Prostate gland (tissue), 2 donors: ENCODE measurements around the gene ZBTB47. TPM values are rescaled to one million over a fixed set of nuclear protein-coding genes. Genes with fewer than 3 reads are reported as not detected.

Source experiments
- DNase-seq: peaks from one replicate; pipeline ENCODE4 v3.0.0-alpha.2; 2019; ENCODE audit warnings: low spot score
- H3K27ac ChIP-seq, 2 donors: fragments of 200-600 bp; sonication (generic); 2 replicates each; pipeline ENCODE4 v1.5.1; 2017 to 2019
- H3K27me3 ChIP-seq: fragments of 200-600 bp; sonication (generic); replicated peaks from 2 replicates; pipeline ENCODE4 v1.5.1; 2019; ENCODE audit not compliant: insufficient read depth
- H3K36me3 ChIP-seq, 2 donors: fragments of 200-600 bp; sonication (generic); 1 replicate in 1 of 2; 2 replicates in 1 of 2; pipeline versions ENCODE4 v1.5.1 to v1.8.1; 2017 to 2019
- H3K4me1 ChIP-seq: fragments of 200-600 bp; sonication (generic); replicated peaks from 2 replicates; pipeline ENCODE4 v1.5.1; 2019
- H3K4me3 ChIP-seq, 2 donors: fragments of 200-600 bp; sonication (generic); 2 replicates each; pipeline ENCODE4 v1.5.1; 2017 to 2019
- H3K9me3 ChIP-seq: fragments of 200-600 bp; sonication (generic); 2 replicates; pipeline ENCODE4 v1.5.1; 2017
- POLR2A ChIP-seq: fragments of 450-650 bp; IDR thresholded peaks from one replicate; pipeline ENCODE4 v1.6.1; 2016; ENCODE audit warnings: antibody characterized with exemption, mild to moderate bottlenecking
- POLR2AphosphoS5 ChIP-seq: sonication (generic); formaldehyde crosslinking; IDR thresholded peaks from one replicate; pipeline ENCODE4 v1.6.1; 2017; ENCODE audit warnings: antibody characterized with exemption
- WGBS: methylation state at CpG from one replicate; pipeline ENCODE4 v1.1.5; 2018; 5-methylcytosine and 5-hydroxymethylcytosine counted together
- intact Hi-C: fragments of 100-400 bp; cut with DNase I; formaldehyde crosslinking; loops from one replicate; pipeline ENCODE4 v1.14.2; 2022
- total RNA-seq, 2 donors: library from RNA; depleted of rRNA; stranded (reverse); fragments of >200 nt; gene quantifications; one replicate each; pipeline ENCODE4 v1.1.0, GENCODE V29; 2016
- TF ChIP-seq, protein P1 (sequence below), 4 experiments: fragments of 200-600 bp in 2 of 4; fragments of 450-650 bp in 2 of 4; sonication (generic) in 2 of 4; IDR thresholded peaks; 1 replicate in 3 of 4; 2 replicates in 1 of 4; pipeline ENCODE4 v1.5.1; 2016 to 2019; ENCODE audit warnings: antibody characterized with exemption in 4 of 4, mild to moderate bottlenecking in 2 of 4, moderate library complexity in 2 of 4

The ZBTB47 gene
- total RNA-seq, 2 donors from 2014 or later, result 22.1 to 38.0 TPM

DNA sequence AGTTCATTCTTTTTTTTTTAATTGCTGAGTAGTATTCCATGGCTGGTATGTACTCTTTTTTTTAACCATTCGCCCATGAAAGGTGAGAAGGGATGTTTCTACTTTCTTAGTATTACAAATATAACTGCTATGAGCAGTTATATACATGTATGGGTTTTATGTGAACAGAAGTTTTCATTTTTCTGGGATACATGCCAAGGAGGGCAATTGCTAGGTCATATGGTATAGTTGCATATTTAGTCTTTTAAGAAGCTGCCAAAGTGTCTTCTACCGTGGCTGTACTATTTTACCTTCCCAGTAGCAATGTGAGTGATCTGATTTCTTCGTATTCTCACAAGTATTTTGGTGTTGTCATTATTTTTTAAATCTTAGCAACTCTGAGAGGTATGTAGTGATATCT is 20.6 kb downstream of the ZBTB47 start:
- Histone ChIP-seq H3K36me3 (no peaks in the 10 kb centered on the region), H3K27me3 (no peaks in the 10 kb centered on the region), H3K4me1 (no peaks in the 10 kb centered on the region), H3K9me3 (no peaks in the 10 kb centered on the region), H3K4me3 (no peak overlapping the region), H3K27ac (no peak overlapping the region)
- intact Hi-C loops, result no loop called here
- TF ChIP-seq, protein P1, sequence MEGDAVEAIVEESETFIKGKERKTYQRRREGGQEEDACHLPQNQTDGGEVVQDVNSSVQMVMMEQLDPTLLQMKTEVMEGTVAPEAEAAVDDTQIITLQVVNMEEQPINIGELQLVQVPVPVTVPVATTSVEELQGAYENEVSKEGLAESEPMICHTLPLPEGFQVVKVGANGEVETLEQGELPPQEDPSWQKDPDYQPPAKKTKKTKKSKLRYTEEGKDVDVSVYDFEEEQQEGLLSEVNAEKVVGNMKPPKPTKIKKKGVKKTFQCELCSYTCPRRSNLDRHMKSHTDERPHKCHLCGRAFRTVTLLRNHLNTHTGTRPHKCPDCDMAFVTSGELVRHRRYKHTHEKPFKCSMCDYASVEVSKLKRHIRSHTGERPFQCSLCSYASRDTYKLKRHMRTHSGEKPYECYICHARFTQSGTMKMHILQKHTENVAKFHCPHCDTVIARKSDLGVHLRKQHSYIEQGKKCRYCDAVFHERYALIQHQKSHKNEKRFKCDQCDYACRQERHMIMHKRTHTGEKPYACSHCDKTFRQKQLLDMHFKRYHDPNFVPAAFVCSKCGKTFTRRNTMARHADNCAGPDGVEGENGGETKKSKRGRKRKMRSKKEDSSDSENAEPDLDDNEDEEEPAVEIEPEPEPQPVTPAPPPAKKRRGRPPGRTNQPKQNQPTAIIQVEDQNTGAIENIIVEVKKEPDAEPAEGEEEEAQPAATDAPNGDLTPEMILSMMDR (IDR thresholded peaks at IDR 0.05), result no peak
- TF ChIP-seq POLR2AphosphoS5 (no peak), POLR2A (no peak)
- WGBS, result 66% methylated on average over 3 of the region's 3 CpGs
- DNase-seq, result no peak

DNA sequence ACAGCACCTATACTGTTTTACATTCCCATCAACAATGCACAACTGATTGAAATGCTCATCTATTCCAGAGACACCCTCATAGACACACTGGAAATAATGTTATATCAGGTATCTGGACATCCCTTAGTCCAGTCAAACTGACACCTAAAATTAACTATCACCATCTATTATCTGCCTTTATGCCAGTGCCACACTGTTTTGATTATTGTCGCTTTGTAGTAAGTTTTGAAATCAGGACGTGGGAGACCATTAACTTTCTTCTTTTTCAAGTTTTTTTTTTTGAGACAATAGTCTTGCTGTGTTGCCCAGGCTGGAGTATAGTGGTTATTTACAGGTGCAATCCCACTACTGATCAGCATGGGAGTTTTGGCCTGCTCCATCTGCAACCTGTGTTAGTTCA is 22.4 kb downstream of the ZBTB47 start:
- H3K4me3 ChIP-seq, result no peak overlapping the region
- no peak for DNase-seq
- intact Hi-C loops, result no loop called here
- no peaks in the 10 kb centered on the region for H3K9me3 ChIP-seq
- no peaks in the 10 kb centered on the region for H3K27me3 ChIP-seq
- H3K36me3 ChIP-seq, result no peaks in the 10 kb centered on the region
- WGBS, result 94% methylated on average over 2 of the region's 2 CpGs
- TF ChIP-seq, protein P1 (IDR thresholded peaks at IDR 0.05), result no peak
- TF ChIP-seq POLR2AphosphoS5 (no peak), POLR2A (no peak)
- H3K4me1 ChIP-seq, result no peaks in the 10 kb centered on the region
- H3K27ac ChIP-seq, result no peak overlapping the region

DNA sequence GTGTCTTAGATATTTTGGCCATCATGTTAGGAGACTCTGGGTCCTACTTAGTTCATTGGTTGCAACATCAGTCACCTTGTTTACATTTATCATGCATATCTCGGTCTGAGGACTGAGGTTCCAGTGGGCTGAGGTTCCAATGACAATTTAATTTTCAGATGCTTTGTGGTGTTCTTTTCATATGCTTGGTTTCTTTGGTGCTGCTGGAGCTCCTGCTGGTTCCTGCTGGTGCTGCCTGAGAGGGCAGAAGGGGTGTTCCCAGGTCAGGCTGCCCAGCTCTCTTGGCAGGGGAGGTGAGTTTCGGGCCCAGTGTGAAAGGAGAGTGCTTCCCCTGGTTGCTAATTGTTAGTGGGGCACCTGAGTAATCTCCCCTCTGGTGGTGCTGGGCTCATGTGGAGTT is 24.9 kb downstream of the ZBTB47 start:
- Histone ChIP-seq H3K4me3 (no peak overlapping the region), H3K4me1 (no peaks in the 10 kb centered on the region), H3K9me3 (no peaks in the 10 kb centered on the region), H3K36me3 (no peaks in the 10 kb centered on the region), H3K27me3 (no peaks in the 10 kb centered on the region), H3K27ac (no peak overlapping the region)
- intact Hi-C loops, result no loop called here
- 79% methylated on average over 2 of the region's 2 CpGs for WGBS
- TF ChIP-seq, protein P1 (IDR thresholded peaks at IDR 0.05), result no peak
- TF ChIP-seq POLR2AphosphoS5, result no peak
- TF ChIP-seq POLR2A, result no peak
- no peak for DNase-seq

DNA sequence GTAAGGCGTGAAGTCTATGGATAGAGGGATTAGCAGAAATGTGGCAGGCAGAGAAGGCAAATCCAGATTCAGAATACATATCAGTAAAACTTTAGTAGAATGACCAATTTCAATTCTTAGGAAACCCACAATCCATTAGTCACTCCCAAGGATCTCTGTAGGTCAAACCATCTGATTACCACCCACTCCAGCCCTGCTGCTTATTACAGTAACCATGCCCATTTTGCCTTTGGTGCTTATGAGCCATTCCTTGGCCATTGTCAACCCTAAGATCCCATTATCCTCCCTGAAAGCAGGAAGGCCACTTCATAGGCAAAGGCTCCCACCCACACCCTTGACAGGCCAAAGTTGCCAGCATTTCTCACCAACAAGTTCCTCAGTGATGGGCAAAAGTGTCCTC is 26.8 kb downstream of the ZBTB47 start:
- Histone ChIP-seq H3K9me3 (no peaks in the 10 kb centered on the region), H3K4me3 (no peak overlapping the region), H3K4me1 (no peaks in the 10 kb centered on the region), H3K27me3 (no peaks in the 10 kb centered on the region), H3K36me3 (no peaks in the 10 kb centered on the region), H3K27ac (no peak overlapping the region)
- TF ChIP-seq POLR2A (no peak), POLR2AphosphoS5 (no peak)
- TF ChIP-seq, protein P1 (IDR thresholded peaks at IDR 0.05), result no peak
- 100% methylated on average over 1 of the region's 1 CpG for WGBS
- intact Hi-C loops, result no loop called here
- DNase-seq, result no peak

DNA sequence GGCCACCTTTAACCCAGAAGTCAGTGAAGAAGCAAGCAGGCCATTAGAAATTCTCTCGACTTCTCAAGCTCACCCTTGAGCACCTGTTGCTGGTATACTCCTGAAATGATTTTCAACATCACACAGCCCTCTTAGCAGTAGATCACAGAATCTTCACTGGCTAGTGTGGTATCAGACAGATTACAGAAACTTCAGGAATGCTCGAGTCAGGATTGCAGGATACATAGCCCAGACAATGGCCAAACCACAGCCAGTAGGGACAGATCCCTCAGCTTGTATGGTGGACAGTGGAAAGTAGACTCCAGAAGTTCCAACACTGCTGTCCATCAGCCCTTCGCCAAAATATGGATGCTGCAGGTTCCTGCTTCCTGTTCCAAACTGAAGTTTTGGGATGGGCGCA is 27.3 kb downstream of the ZBTB47 start:
- 87% methylated on average over 4 of the region's 4 CpGs for WGBS

More for the DNA sequence above, 27.3 kb downstream of the ZBTB47 start:
- no peaks in the 10 kb centered on the region for H3K36me3 ChIP-seq
- intact Hi-C loops, result no loop called here
- no peaks in the 10 kb centered on the region for H3K9me3 ChIP-seq
- no peak overlapping the region for H3K4me3 ChIP-seq
- no peak for TF ChIP-seq POLR2A
- no peak for TF ChIP-seq POLR2AphosphoS5
- TF ChIP-seq, protein P1 (IDR thresholded peaks at IDR 0.05), result no peak
- no peaks in the 10 kb centered on the region for H3K4me1 ChIP-seq
- DNase-seq, result no peak
- H3K27ac ChIP-seq, result no peak overlapping the region
- H3K27me3 ChIP-seq, result no peaks in the 10 kb centered on the region
